Measurements from ENCODE around the gene PA2G4.
A peak's percentile ranks its signal among the peaks of the same experiment; 100 is the strongest.
"Not testable (repeated sequence)": the region's sequence is repeated elsewhere in the genome, so short reads cannot be mapped to it uniquely, and the experiment has no call there.

The PA2G4 gene

DNA sequence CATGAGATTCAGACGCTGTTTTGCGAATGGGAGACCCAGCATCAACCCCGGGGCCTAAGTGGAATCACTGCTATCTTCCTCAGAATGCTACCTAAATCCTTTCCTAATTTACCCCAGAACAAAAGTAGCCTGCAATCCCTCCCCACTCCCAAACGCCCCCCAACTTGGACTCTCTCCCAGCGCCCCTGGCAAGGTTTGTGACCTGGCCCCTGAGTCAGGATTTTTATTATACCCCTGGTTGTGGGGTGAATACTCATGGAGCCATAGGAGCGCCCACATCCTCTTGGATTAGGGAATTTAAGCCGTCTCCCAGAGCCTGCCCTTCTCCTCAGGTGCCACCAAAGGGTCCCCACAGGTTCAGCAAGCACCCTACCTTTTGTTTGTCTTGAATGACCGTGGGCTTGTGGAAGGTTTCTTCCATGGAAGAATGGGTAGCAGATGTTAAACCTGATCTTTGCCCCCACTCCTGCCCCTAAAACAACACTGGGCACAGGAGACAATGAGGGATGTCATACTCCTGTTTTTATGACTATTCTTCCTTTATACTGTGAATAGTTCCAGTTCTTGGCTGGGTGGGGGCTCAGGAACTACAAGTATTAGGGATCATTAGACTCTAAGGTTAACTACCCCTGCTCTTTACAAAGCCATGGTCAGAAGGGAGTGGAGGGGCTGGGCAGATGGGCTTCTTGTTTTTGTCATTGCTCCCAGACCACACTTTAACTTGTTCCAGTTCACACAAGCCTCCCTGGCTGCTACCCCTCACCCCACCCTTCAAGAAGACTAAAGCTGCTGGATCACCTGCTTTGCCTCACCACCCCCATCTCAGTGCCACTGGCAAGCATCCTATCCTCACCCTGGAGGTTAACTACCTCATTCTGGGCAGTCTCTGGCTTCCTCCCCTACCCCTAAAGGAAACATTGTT, 48.7 kb downstream of the PA2G4 start:
- no peak for DNase-seq (ENCODE audit: low read depth in 1 of 2, low spot score in 1 of 2)

DNA sequence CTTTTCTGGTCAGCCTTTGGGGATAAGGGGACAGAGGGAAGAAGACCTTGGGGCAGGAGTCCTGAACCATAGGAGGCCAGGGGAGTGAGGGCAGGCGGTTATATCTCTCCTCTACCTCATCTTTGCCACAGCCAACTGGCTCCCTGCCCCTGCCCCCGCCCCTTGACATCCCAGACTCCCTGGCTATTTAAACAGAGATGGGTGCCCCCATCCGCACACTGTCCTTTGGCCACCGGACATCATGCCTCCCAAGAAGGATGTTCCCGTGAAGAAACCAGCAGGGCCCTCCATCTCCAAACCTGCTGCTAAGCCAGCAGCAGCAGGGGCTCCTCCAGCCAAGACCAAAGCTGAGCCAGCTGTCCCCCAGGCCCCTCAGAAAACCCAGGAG, 49.3 kb downstream of the PA2G4 start:
- no peak for DNase-seq (ENCODE audit: low read depth in 1 of 2, low spot score in 1 of 2)

DNA sequence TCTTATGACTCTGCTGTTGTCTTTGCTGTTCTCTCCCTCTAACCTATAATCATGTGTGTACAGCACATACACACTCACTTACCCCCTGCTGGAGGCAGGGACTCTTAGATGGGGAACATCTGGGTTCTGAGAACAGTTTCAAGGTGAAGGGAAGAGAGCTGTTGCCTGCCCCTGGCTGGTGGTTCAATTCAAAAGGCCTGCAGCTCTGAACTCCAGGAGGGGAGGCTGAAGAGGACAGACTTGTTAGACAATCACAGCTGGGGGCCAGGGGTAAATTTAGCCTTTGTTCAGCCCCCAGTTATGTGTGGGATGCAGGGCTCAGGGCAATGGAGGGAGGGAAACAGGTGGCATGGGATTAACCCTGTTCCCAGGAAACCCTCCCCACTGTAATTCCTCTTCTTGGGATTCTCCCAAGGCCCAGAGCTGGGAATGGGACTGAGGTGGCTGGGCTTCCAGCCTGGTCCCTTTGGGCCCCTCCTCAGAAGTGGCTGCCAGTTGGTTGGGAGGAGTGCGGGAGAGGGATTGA, 50.0 kb downstream of the PA2G4 start:
- DNase-seq (ENCODE audit: low read depth in 1 of 2, low spot score in 1 of 2) = no peak

DNA sequence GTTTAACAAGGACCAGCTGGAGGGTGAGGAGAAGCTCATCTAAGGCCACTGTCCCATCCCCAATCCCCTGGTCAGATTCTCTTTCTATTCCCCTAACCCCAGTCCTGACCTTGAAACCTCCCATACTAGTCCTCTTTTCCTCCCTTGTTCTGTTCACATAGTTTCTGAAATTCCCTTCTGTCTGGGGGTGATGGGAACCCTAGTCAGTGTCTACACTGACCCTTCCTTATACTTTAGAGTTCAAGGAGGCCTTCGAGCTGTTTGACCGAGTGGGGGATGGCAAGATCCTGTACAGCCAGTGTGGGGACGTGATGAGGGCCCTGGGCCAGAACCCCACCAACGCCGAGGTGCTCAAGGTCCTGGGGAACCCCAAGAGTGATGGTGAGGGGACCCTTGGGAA, 50.5 kb downstream of the PA2G4 start:
- DNase-seq (ENCODE audit: low read depth in 1 of 2, low spot score in 1 of 2) = no peak

DNA sequence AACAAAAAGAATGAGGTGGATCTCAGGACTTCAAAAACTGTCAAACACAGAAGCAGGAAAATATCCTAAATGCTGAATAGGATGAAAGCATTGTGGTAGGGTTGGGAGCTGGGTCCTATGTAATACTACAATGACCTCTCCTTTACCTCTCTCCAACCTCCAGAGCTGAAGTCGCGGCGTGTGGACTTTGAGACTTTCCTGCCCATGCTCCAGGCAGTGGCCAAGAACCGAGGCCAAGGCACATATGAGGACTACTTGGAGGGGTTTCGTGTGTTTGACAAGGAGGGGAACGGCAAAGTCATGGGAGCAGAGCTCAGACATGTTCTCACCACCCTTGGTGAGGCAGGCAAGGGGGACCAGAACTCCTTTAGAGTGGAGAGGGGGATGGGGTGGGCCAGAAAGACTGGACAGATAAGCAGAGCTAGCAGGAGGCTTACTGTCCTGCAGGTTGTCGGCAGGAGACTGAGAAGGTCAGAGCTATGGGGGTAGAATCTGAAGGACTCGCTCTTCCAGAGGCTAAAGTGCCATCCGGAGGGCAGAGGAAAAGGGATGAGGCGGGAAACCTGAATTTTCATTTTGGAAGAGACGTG, 51.0 kb downstream of the PA2G4 start:
- no peak for DNase-seq (ENCODE audit: low read depth in 1 of 2, low spot score in 1 of 2)

DNA sequence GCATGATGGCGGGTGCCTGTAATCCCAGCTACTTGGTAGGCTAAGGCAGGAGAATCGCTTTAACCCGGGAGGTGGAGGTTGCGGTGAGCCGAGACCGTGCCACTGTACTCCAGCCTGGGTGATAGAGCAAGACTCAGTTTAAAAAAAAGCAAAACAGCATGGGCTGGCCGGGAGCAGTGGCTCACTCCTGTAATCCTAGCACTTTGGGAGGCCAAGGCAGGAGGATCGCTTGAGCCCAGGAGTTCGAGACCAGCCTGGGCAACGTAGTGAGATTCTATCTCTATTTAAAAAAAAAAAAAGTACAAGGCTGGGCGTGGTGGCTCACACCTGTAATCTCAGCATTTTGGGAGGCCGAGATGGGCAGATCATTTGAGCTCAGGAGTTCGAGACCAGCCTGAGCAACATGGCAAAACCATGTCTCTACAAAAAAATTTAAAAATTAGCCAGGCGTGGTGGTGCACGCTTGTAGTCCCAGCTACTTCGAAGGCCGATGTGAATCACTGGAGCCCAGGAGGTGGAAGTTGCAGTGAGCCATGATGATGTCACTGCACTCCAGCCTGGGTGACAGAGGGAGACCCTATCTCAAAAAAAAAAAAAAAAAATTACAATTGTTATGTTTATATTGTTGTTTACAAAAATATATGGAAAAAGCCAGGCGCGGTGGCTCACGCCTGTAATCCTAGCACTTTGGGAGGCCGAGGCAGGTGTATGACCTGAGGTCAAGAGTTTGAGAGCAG, 52.3 kb downstream of the PA2G4 start:
- DNase-seq (ENCODE audit: low read depth in 1 of 2, low spot score in 1 of 2) = not testable (repeated sequence)

DNA sequence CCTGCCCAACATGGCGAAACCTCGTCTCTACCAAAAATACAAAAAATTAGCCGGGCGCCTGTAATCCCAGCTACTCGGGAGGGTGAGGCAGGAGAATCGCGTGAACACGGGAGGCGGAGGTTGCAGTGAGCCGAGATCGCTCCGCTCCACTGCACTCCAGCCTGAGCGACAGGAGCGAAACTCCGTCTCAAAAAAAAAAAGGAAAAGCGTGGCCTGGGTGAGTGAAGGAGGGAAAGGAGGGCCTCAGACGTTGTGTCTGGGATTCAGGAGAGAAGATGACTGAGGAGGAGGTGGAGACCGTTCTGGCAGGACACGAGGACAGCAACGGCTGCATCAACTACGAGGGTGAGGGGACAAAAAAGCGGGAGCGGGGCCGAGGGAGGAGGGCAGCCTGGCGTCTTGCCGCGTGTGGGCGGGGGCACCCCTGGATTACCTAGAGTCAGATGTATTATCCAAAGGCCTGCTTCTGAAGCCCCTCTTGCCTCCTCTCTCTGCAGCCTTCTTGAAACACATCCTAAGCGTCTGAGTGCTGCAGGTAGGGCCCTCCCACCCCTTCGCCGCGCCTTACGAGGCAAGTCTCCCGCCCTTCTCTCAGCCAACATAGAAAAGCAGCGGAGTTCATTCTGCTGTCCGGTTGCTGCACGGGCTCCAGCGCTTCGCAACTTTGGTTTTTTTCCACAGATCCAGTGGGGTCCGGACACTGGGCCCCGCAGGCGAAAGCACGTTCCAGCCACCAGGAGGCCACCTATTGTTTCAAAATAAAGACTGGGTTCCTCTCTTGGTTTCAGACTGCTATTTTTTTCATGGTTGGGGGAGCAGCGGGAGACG, 53.1 kb downstream of the PA2G4 start:
- peak; percentile 17 to 51 for DNase-seq (ENCODE audit: low read depth in 1 of 2, low spot score in 1 of 2)

DNA sequence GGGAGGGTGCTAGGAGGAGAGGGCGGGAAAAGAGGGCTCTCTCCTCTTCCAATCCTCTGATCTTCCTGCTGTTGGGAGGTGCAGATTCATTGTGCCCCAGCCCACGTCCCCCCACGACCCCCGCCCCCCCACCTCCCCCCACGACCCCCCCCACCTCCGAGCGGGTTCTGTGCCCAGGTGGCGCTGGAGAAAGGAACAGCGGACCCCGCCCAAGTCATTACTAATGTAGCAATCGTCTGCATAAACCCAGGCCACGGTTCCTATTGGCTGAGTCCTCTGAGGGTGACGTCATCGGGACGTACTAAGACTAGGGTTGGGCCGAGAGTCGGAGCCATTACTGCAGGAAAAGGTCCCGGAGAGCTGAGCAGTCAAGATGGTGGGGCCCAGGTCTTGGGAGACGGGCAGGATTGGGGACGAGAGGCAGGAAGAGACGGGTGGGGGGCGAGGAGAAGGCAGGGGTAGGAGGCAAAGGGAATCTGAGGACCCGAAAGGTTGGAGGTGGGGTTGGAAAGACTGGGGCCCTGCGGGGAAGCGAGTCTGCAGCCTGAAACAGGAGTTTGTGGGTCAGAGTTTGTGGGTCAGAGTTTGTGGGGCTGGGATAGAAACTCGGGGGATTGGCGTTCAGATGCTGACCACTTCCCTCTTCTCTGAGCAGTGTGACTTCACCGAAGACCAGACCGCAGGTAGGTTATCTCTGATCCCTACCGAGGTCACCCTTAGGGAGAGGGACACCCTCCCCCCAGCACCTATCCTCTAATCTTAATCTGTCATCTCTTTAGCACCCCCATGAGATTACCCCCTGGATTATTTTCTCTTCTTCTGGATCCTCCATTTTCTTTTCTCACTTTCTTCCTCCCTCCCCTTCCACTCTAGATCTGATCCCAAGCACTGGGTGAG, 53.9 kb downstream of the PA2G4 start, which contains the start of gene MYL6:
Gene MYL6 (plus strand): TSS at position 331 of the 897 bp plus-strand sequence. CDS start 43 bp downstream, at position 374.
- DNase-seq (ENCODE audit: low read depth in 1 of 2, low spot score in 1 of 2) = peak; percentile 70 to 96

DNA sequence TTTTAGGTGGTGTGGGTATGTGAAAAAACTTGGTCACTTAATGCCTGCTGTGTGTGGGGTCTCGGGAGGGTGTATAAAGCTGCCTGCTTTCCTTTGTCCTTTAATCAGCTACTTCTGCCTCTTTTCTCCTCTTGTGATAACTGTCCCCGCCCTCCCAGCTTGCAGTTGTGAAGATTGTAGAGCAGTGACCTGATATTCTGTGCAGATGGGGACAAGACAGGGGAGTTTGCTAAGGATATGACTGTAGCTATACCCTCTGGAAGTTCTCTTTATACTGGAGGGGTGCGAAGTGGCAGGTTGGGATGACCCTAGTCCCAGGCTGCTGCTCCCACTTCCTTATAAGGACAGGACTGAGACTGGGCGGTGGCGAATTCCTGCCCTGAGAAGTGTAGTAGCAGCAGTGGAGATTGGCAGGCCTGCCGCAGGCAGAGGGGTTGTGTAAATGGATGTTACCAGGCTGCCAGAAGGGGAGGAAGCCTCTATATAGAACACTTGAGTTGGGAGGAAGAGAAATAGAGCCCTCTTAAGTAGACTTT, 54.6 kb downstream of the PA2G4 start:
- peak in 1 of 2 donors; percentile 26 for DNase-seq (ENCODE audit: low read depth in 1 of 2, low spot score in 1 of 2)

DNA sequence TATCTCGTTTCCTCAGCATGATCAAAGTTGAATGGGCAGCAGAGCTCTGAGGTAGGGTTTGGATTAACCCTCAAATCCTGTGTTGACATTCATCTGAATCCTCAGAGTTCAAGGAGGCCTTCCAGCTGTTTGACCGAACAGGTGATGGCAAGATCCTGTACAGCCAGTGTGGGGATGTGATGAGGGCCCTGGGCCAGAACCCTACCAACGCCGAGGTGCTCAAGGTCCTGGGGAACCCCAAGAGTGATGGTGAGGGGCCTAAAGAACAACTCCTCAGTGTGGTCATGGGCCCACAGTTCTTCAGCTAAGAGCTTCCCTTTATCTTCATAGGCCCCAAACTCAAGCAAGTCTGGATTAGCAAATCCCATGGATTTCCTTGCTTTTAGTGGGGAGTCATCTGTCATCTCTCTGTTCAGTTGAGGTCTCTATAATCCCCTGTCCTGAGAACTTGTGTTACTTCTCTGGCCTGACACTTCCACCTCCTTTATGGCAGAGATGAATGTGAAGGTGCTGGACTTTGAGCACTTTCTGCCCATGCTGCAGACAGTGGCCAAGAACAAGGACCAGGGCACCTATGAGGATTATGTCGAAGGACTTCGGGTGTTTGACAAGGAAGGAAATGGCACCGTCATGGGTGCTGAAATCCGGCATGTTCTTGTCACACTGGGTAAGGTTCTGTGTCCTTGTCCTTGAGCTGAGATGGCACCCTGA, 55.3 kb downstream of the PA2G4 start:
- DNase-seq (ENCODE audit: low read depth in 1 of 2, low spot score in 1 of 2) = no peak

DNA sequence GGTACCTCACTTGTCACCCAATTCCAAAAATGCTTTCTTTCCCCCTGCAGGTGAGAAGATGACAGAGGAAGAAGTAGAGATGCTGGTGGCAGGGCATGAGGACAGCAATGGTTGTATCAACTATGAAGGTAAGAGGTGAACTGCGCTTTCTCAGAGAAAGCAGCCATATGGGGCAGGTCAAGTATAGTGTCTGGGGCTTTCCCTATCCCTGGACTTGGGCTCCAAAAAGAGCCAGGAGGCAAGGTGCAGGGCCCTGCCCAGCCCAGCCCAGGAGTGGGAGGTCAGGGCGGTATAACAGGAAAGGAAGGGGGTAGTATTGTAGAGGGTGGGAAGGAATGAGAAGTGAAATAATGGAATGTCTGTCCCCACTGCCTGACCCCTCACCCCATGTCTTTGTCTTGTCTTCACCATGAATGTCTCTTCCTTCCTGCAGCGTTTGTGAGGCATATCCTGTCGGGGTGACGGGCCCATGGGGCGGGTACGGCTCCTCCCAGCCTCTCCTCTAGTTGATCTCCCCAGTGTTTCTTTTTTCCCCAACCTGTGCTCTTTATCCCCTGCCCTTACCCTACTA, 55.9 kb downstream of the PA2G4 start:
- peak in 1 of 2 donors; percentile 35 for DNase-seq (ENCODE audit: low read depth in 1 of 2, low spot score in 1 of 2)

DNA sequence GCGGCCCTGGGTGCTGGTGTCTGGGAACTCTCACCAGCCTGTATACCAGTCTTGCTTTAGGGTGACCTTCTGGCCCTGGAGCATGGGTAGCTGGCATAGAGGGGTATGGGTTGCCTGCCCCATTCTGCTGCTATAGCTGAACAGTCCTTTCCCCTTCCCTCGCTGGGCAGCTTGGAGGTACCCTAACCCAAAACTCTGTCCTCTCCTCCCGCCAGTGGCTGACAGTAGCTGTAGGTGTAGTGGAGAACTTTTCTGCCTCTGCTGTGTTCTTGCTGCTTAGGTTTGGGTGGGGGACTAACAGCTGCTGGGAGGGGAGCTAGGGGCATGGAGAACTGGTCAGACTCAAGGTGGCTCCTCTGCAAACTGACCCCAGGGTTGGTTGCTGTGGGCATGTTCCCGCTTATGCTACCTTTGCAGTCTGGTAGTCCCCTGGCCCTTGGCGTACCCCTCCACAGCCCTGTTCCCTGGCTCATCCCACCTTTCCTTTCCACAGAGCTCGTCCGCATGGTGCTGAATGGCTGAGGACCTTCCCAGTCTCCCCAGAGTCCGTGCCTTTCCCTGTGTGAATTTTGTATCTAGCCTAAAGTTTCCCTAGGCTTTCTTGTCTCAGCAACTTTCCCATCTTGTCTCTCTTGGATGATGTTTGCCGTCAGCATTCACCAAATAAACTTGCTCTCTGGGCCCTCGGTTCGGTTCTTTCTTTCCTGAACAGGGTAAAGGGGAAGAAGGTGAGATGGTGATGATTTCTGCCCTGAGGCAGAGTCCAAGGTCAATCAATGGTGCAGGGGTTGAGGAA, 56.7 kb downstream of the PA2G4 start:
- no peak for DNase-seq (ENCODE audit: low read depth in 1 of 2, low spot score in 1 of 2)

DNA sequence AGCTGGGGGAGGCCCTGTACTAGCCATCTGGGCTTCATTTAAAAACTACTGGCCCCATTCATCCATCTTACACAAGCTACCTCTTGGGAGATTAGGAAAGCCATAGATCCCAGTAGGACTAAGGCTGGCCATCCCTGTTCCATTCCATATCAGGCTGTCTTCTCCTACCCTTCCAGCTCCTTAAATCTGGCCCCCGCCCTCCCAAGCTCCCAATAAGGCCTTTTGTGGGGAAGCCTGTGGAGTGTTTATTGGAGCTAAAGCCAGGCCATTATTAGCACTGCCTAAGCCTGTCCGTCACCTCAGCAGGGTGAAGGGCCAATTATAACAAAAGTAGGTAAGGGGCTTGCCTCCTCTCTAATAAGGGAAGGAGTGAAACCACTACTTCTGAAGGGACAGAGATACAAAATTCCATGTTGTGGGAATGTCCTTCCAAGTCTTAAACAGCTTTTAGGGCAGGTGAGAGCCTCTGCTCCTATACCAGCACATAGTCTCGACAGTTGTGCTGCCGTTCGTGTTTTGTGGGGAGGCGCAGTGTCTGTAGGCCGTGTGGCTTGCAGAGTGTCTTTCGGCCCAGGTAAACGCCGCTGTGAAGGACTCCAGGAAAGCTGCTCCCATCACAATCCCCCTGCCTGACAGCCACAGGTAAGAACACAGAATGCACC, 57.5 kb downstream of the PA2G4 start:
- DNase-seq (ENCODE audit: low read depth in 1 of 2, low spot score in 1 of 2) = no peak

DNA sequence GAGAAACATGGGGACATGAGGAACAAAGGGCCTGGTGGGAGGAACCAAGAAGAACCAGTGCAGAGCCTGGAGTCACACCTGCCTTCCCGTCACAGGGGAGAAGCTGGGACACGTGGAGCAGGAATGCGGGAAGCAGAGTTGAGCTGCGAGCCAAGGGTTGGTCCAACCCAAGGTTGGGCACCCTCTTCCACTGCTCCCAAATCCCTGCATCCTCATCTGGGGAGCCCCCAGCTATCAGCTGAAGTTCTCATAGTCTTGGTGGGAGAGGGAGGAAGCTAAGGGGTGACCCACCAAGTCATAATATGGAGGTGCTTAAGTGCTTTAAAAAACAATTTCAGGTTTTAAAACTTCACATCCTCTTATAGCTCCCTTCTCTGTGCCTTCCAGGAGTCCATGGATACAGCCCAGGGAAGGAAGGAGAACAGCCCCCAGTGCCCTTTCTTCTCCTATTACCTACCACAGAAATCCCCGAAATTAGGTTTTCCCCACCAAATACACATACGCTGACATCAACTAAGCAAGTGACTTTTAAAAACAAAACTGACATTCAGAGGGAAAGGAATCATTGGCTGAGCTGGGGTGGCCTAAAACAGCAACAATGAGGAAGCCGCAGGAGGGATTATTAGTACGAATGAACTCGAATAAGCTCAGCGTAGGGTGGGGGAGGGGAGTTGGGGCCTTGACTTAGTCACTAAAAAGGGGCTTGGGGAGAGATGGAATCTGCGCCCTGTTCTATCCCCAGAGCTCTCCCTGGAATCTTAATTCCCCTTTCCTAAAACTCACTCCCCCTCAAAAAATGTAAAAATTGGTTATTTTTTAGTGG, 58.3 kb downstream of the PA2G4 start:
- DNase-seq (ENCODE audit: low read depth in 1 of 2, low spot score in 1 of 2) = no peak

Measured in activated CD4-positive, alpha-beta T cell treated with anti-CD3 and anti-CD28 coated beads, Interleukin-2, amount 50 U/mL, for 24 hours (primary cell).